ENCODE measurements around the gene NAPSA. TPM values are rescaled to one million over a fixed set of nuclear protein-coding genes. Genes with fewer than 3 reads are reported as not detected.

NAPSA gene
- total RNA-seq, 1 experiment from 2014 or later, result 0.11 TPM

- no peaks in the 10 kb centered on the region for H3K27me3 ChIP-seq (ENCODE audit: low read length)
- no peaks in the 10 kb centered on the region for H3K9me3 ChIP-seq (ENCODE audit: low read length)
- no peak overlapping the region for H3K27ac ChIP-seq (ENCODE audit: low read length)
- H3K9me2 ChIP-seq (replicated peaks; ENCODE audit: insufficient read depth, low read length), result no peaks in the 10 kb centered on the region
- no peak overlapping the region for H2AFZ ChIP-seq (ENCODE audit: low read length)
- H3K9ac ChIP-seq (ENCODE audit: low read length), result peak overlapping the region; percentile 65
- peak overlapping the region; percentile 51; the same call in 1 of the 2 replicates for H3K4me3 ChIP-seq (ENCODE audit: low read length)
- no peaks in the 10 kb centered on the region; the same call in 1 of the 2 replicates for H3K79me2 ChIP-seq (ENCODE audit: low read length)
- peaks cover 43% of the 10 kb centered on the region for H4K20me1 ChIP-seq (ENCODE audit: insufficient read depth, low read depth, low read length)
- H3K4me2 ChIP-seq (ENCODE audit: low read depth, low read length, poor library complexity, severe bottlenecking), result peak overlapping the region; percentile 70
- H3K4me1 ChIP-seq (ENCODE audit: low read length), result peaks cover 64% of the 10 kb centered on the region
- H3K36me3 ChIP-seq (ENCODE audit: insufficient read depth, low read length), result no peaks in the 10 kb centered on the region
- DNase-seq, result no peak
These were observed 37.8 kb downstream of the NAPSA start for GRCh38 chr19:50327461-50328223.

GRCh38 chr19:50327013-50327412 lies 38.4 kb downstream of the NAPSA start:
- peak overlapping the region; percentile 70 for H3K4me2 ChIP-seq (ENCODE audit: low read depth, low read length, poor library complexity, severe bottlenecking)

GRCh38 chr19:50326101-50326664 lies 39.3 kb downstream of the NAPSA start:
- Histone ChIP-seq H4K20me1 (ENCODE audit: insufficient read depth, low read depth, low read length) (peaks cover 41% of the 10 kb centered on the region), H3K4me3 (ENCODE audit: low read length) (peak overlapping the region; percentile 47; the same call in 1 of the 2 replicates), H3K79me2 (ENCODE audit: low read length) (no peaks in the 10 kb centered on the region; the same call in 1 of the 2 replicates), H3K27ac (ENCODE audit: low read length) (no peak overlapping the region), H3K4me1 (ENCODE audit: low read length) (peaks cover 50% of the 10 kb centered on the region), H3K9me2 (replicated peaks; ENCODE audit: insufficient read depth, low read length) (no peaks in the 10 kb centered on the region), H2AFZ (ENCODE audit: low read length) (no peak overlapping the region), H3K9me3 (ENCODE audit: low read length) (no peaks in the 10 kb centered on the region), H3K4me2 (ENCODE audit: low read depth, low read length, poor library complexity, severe bottlenecking) (peak overlapping the region; percentile 70), H3K27me3 (ENCODE audit: low read length) (no peaks in the 10 kb centered on the region), H3K9ac (ENCODE audit: low read length) (peak overlapping the region; percentile 65; the same call in 1 of the 2 replicates), H3K36me3 (ENCODE audit: insufficient read depth, low read length) (no peaks in the 10 kb centered on the region)
- DNase-seq, result no peak

More at GRCh38 chr19:50327013-50327412, 38.4 kb downstream of the NAPSA start:
- H3K79me2 ChIP-seq (ENCODE audit: low read length), result no peaks in the 10 kb centered on the region; the same call in 1 of the 2 replicates
- H3K4me1 ChIP-seq (ENCODE audit: low read length), result peaks cover 58% of the 10 kb centered on the region
- no peak for DNase-seq
- no peaks in the 10 kb centered on the region for H3K9me3 ChIP-seq (ENCODE audit: low read length)
- H3K27ac ChIP-seq (ENCODE audit: low read length), result no peak overlapping the region
- H4K20me1 ChIP-seq (ENCODE audit: insufficient read depth, low read depth, low read length), result peaks cover 41% of the 10 kb centered on the region
- H3K27me3 ChIP-seq (ENCODE audit: low read length), result no peaks in the 10 kb centered on the region
- peak overlapping the region; percentile 65 for H3K9ac ChIP-seq (ENCODE audit: low read length)
- H2AFZ ChIP-seq (ENCODE audit: low read length), result no peak overlapping the region
- no peaks in the 10 kb centered on the region for H3K9me2 ChIP-seq (replicated peaks; ENCODE audit: insufficient read depth, low read length)
- peak overlapping the region; percentile 51; the same call in 1 of the 2 replicates for H3K4me3 ChIP-seq (ENCODE audit: low read length)
- no peaks in the 10 kb centered on the region for H3K36me3 ChIP-seq (ENCODE audit: insufficient read depth, low read length)

GRCh38 chr19:50325310-50326100 lies 39.9 kb downstream of the NAPSA start:
- Histone ChIP-seq H4K20me1 (ENCODE audit: insufficient read depth, low read depth, low read length) (peaks cover 41% of the 10 kb centered on the region), H3K36me3 (ENCODE audit: insufficient read depth, low read length) (no peaks in the 10 kb centered on the region), H2AFZ (ENCODE audit: low read length) (no peak overlapping the region), H3K27me3 (ENCODE audit: low read length) (no peaks in the 10 kb centered on the region), H3K4me3 (ENCODE audit: low read length) (peak overlapping the region; percentile 54), H3K4me1 (ENCODE audit: low read length) (peaks cover 45% of the 10 kb centered on the region), H3K9me3 (ENCODE audit: low read length) (no peaks in the 10 kb centered on the region), H3K27ac (ENCODE audit: low read length) (no peak overlapping the region), H3K4me2 (ENCODE audit: low read depth, low read length, poor library complexity, severe bottlenecking) (peak overlapping the region; percentile 70), H3K79me2 (ENCODE audit: low read length) (no peaks in the 10 kb centered on the region; the same call in 1 of the 2 replicates), H3K9ac (ENCODE audit: low read length) (peak overlapping the region; percentile 44), H3K9me2 (replicated peaks; ENCODE audit: insufficient read depth, low read length) (no peaks in the 10 kb centered on the region)
- peak; percentile 97 for DNase-seq

GRCh38 chr19:50324331-50324730 lies 41.1 kb downstream of the NAPSA start:
- no peak overlapping the region for H3K9ac ChIP-seq (ENCODE audit: low read length)
- H3K79me2 ChIP-seq (ENCODE audit: low read length), result no peaks in the 10 kb centered on the region; the same call in 1 of the 2 replicates
- no peaks in the 10 kb centered on the region for H3K9me3 ChIP-seq (ENCODE audit: low read length)
- no peaks in the 10 kb centered on the region for H3K36me3 ChIP-seq (ENCODE audit: insufficient read depth, low read length)
- no peak for DNase-seq
- H3K9me2 ChIP-seq (replicated peaks; ENCODE audit: insufficient read depth, low read length), result no peaks in the 10 kb centered on the region
- H2AFZ ChIP-seq (ENCODE audit: low read length), result no peak overlapping the region
- H3K4me3 ChIP-seq (ENCODE audit: low read length), result no peak overlapping the region
- H3K27ac ChIP-seq (ENCODE audit: low read length), result no peak overlapping the region
- H4K20me1 ChIP-seq (ENCODE audit: insufficient read depth, low read depth, low read length), result peaks cover 41% of the 10 kb centered on the region
- no peaks in the 10 kb centered on the region for H3K27me3 ChIP-seq (ENCODE audit: low read length)
- no peak overlapping the region for H3K4me2 ChIP-seq (ENCODE audit: low read depth, low read length, poor library complexity, severe bottlenecking)
- H3K4me1 ChIP-seq (ENCODE audit: low read length), result peaks cover 34% of the 10 kb centered on the region

- Histone ChIP-seq H3K27ac (ENCODE audit: low read length) (no peak overlapping the region), H3K4me2 (ENCODE audit: low read depth, low read length, poor library complexity, severe bottlenecking) (no peak overlapping the region), H3K9ac (ENCODE audit: low read length) (no peak overlapping the region), H4K20me1 (ENCODE audit: insufficient read depth, low read depth, low read length) (peaks cover 41% of the 10 kb centered on the region), H3K27me3 (ENCODE audit: low read length) (no peaks in the 10 kb centered on the region), H3K4me1 (ENCODE audit: low read length) (peaks cover 34% of the 10 kb centered on the region), H3K4me3 (ENCODE audit: low read length) (no peak overlapping the region), H3K9me3 (ENCODE audit: low read length) (no peaks in the 10 kb centered on the region), H3K79me2 (ENCODE audit: low read length) (no peaks in the 10 kb centered on the region; the same call in 1 of the 2 replicates), H2AFZ (ENCODE audit: low read length) (no peak overlapping the region), H3K36me3 (ENCODE audit: insufficient read depth, low read length) (no peaks in the 10 kb centered on the region), H3K9me2 (replicated peaks; ENCODE audit: insufficient read depth, low read length) (no peaks in the 10 kb centered on the region)
- no peak for DNase-seq
These were observed 41.7 kb downstream of the NAPSA start for GRCh38 chr19:50323782-50324133.

GRCh38 chr19:50322931-50323781 lies 42.3 kb downstream of the NAPSA start:
- Histone ChIP-seq H3K4me1 (ENCODE audit: low read length) (peaks cover 30% of the 10 kb centered on the region), H3K27ac (ENCODE audit: low read length) (no peak overlapping the region), H3K36me3 (ENCODE audit: insufficient read depth, low read length) (0 out of 2 replicates have a peak, but pooled peaks cover 3% of the 10 kb centered on the region), H3K4me2 (ENCODE audit: low read depth, low read length, poor library complexity, severe bottlenecking) (no peak overlapping the region), H4K20me1 (ENCODE audit: insufficient read depth, low read depth, low read length) (peaks cover 41% of the 10 kb centered on the region), H3K9ac (ENCODE audit: low read length) (no peak overlapping the region), H3K9me2 (replicated peaks; ENCODE audit: insufficient read depth, low read length) (no peaks in the 10 kb centered on the region), H3K79me2 (ENCODE audit: low read length) (no peaks in the 10 kb centered on the region; the same call in 1 of the 2 replicates), H2AFZ (ENCODE audit: low read length) (no peak overlapping the region), H3K9me3 (ENCODE audit: low read length) (no peaks in the 10 kb centered on the region), H3K27me3 (ENCODE audit: low read length) (no peaks in the 10 kb centered on the region), H3K4me3 (ENCODE audit: low read length) (no peak overlapping the region)
- no peak for DNase-seq

All from Karpas-422 (cell line).